Measurements from ENCODE around the gene ZNF827. TPM values are rescaled to one million over a fixed set of nuclear protein-coding genes. Genes with fewer than 3 reads are reported as not detected.

The ZNF827 gene
- total and polyA plus RNA-seq, 3 experiments from 2014 or later, result 6.9 to 32.5 (median 32.2) TPM

DNA sequence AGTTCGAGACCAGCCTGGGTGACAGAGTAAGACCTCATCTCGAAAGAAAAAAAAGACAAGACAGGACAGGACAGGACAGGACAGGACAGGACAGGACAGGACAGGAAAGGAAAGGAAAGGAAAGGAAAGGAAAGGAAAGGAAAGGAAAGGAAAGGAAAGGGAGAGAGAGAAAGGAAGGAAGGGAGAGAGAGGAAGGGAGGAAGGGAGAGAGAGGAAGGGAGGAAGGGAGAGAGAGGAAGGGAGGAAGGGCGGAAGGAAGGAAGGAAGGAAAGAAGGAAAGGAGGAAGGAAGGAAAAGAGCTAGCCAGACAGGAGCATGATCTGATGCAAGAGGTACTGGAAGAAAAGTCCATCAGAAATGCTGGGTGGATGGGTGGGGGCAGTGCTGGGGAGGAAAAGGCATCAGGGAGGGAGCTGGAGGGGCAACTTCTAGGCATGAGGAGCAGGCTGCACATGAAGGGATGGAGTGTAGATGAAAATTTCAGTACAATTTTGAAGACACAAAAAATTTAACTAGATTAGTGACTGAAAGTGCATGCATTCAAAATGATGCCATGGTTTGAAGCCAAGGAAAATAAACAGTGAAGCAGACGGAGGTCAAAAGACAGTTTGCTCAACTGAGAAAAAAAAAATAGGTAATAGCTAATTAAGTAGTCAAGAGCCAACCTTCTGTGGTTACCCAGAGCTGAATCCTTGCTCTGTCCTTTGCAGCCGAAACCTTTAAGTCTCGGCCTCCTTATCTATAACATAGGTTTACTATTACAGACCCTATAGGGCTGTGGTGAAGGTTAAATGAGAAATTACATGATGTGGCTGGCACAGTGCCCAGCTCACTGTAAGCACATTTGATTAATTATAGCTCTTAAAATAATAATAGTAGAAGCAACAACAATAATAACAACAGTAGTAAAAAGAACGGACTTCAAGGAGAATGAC lies 59.9 kb downstream of the ZNF827 start:
- H3K27ac Mint-ChIP-seq, result peak overlapping the region in 1 of 8 donors; percentile 79
- no peaks in the 10 kb centered on the region for H3K27me3 Mint-ChIP-seq
- peaks cover 0 to 66% (median 9%) of the 10 kb centered on the region in 3 donors for H3K36me3 Mint-ChIP-seq
- Histone ChIP-seq H3K27ac (ENCODE audit: low read depth, low read length) (no peak overlapping the region), H3K4me3 (ENCODE audit: low read length) (no peak overlapping the region), H3K36me3 (ENCODE audit: insufficient read depth, low read length) (no peaks in the 10 kb centered on the region), H3K27me3 (ENCODE audit: insufficient read depth, low read length, poor library complexity, severe bottlenecking) (no peaks in the 10 kb centered on the region), H3K9me3 (ENCODE audit: low read length) (no peaks in the 10 kb centered on the region), H3K4me1 (ENCODE audit: insufficient read depth, low read length) (no peaks in the 10 kb centered on the region)
- ChIA-PET POLR2A (no interaction called here), CTCF (no interaction called here)
- no peak overlapping the region for H3K4me3 Mint-ChIP-seq
- no peaks in the 10 kb centered on the region for H3K9me3 Mint-ChIP-seq
- H3K4me1 Mint-ChIP-seq, result peaks cover 11 to 19% (median 14%) of the 10 kb centered on the region in 3 donors
- no peak for DNase-seq

DNA sequence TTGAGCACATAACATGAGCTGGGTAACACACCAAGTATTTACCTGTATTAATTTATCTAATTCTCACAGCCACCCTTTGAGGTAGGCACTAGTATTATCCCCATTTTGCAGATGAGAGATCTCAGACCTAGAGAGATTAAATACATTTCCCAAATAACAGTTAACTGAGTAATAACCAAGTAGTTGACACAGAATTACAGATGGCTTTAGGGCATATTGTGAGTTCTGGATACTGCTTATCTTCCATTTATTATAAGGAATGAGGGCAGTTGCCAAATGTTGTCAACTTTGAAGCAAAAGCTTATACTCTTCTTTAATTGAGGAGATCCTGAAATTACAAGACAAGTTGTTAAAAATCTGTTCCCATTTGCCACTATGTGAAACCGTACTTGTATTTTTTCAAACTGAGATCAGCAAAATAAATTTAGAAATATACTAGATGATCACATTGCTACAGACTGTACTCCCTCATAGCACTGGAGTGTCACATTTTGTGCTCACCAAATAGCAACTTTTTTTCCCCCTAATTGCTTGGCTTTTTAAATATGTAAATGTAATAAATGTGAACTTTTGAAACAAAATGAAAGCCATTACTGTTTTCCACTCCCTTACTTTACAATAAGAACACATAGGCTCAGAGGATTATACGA lies 62.0 kb downstream of the ZNF827 start:
- Mint-ChIP-seq H3K9me3 (no peaks in the 10 kb centered on the region), H3K27me3 (no peaks in the 10 kb centered on the region), H3K36me3 (peaks cover 3 to 59% (median 10%) of the 10 kb centered on the region in 3 donors), H3K27ac (no peak overlapping the region), H3K4me1 (peaks cover 9 to 16% (median 11%) of the 10 kb centered on the region in 3 donors), H3K4me3 (no peak overlapping the region)
- Histone ChIP-seq H3K27me3 (ENCODE audit: insufficient read depth, low read length, poor library complexity, severe bottlenecking) (no peaks in the 10 kb centered on the region), H3K27ac (ENCODE audit: low read depth, low read length) (no peak overlapping the region), H3K36me3 (ENCODE audit: insufficient read depth, low read length) (no peaks in the 10 kb centered on the region), H3K9me3 (ENCODE audit: low read length) (no peaks in the 10 kb centered on the region), H3K4me1 (ENCODE audit: insufficient read depth, low read length) (no peaks in the 10 kb centered on the region), H3K4me3 (ENCODE audit: low read length) (no peak overlapping the region)
- POLR2A ChIA-PET, result no interaction called here
- CTCF ChIA-PET, result interaction anchor here (0.8 kb wide), 1 partner anchor 23 kb away, joined by 3 read pairs; no protein-coding TSS in a partner anchor
- DNase-seq, result no peak

DNA sequence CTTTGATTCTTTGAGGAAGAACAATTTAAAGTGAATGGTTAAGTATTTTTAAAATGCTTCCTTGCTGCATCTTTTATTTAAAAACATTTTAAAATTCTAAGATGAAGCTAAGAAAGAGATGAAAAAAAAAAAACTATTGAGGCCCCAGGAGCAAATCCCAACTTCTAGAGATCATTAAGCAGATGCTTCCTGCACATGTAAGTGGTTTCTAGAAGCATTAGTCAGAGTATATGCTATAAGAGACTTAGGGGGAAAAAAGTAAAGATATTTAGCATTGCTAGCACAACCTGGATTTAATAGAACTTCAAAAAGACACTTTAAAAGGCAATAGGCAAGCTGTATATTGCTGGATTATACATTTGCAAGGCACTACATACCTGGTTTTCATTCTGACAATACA lies 64.7 kb downstream of the ZNF827 start:
- peaks cover 3 to 55% (median 6%) of the 10 kb centered on the region in 3 donors for H3K36me3 Mint-ChIP-seq
- H3K4me1 Mint-ChIP-seq, result peaks cover 10 to 20% (median 10%) of the 10 kb centered on the region in 3 donors
- no peaks in the 10 kb centered on the region for H3K4me1 ChIP-seq (ENCODE audit: insufficient read depth, low read length)
- DNase-seq, result no peak
- ChIA-PET CTCF (no interaction called here), POLR2A (no interaction called here)
- H3K27ac ChIP-seq (ENCODE audit: low read depth, low read length), result no peak overlapping the region
- no peak overlapping the region for H3K4me3 Mint-ChIP-seq
- H3K36me3 ChIP-seq (ENCODE audit: insufficient read depth, low read length), result no peaks in the 10 kb centered on the region
- H3K9me3 ChIP-seq (ENCODE audit: low read length), result no peaks in the 10 kb centered on the region
- no peaks in the 10 kb centered on the region for H3K27me3 Mint-ChIP-seq
- peak overlapping the region in 2 of 8 donors; percentile 5 to 24 for H3K27ac Mint-ChIP-seq
- H3K9me3 Mint-ChIP-seq, result no peaks in the 10 kb centered on the region
- H3K27me3 ChIP-seq (ENCODE audit: insufficient read depth, low read length, poor library complexity, severe bottlenecking), result no peaks in the 10 kb centered on the region
- H3K4me3 ChIP-seq (ENCODE audit: low read length), result no peak overlapping the region

DNA sequence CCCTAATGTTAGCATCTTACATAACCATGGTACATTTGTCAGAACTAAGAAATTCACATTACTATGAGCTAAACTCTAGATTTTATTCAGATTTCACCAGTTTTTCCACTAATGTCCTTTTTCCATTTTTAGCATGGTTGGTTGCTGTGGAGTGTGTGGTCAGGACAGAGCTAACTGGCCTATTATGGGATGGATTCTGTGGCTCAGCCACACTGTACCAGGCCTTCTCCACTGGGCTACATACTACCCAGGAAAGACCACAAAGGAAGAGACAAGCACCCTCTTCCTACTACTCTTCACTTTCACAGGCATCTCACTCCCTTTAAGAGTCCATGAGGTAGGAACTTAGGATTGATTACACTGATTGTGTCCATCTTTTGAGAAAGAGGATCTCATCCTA lies 67.4 kb downstream of the ZNF827 start:
- Mint-ChIP-seq H3K27ac (peak overlapping the region in 3 of 8 donors; percentile 11 to 79 (median 42)), H3K4me3 (no peak overlapping the region), H3K4me1 (peaks cover 8 to 16% (median 14%) of the 10 kb centered on the region in 3 donors), H3K36me3 (peaks cover 3 to 54% (median 4%) of the 10 kb centered on the region in 3 donors), H3K9me3 (no peaks in the 10 kb centered on the region), H3K27me3 (no peaks in the 10 kb centered on the region)
- CTCF ChIA-PET, result no interaction called here
- Histone ChIP-seq H3K36me3 (ENCODE audit: insufficient read depth, low read length) (no peaks in the 10 kb centered on the region), H3K9me3 (ENCODE audit: low read length) (no peaks in the 10 kb centered on the region), H3K4me3 (ENCODE audit: low read length) (no peak overlapping the region), H3K27me3 (ENCODE audit: insufficient read depth, low read length, poor library complexity, severe bottlenecking) (no peaks in the 10 kb centered on the region), H3K27ac (ENCODE audit: low read depth, low read length) (no peak overlapping the region), H3K4me1 (ENCODE audit: insufficient read depth, low read length) (no peaks in the 10 kb centered on the region)
- POLR2A ChIA-PET, result no interaction called here
- no peak for DNase-seq

- Histone ChIP-seq H3K9me3 (ENCODE audit: low read length) (no peaks in the 10 kb centered on the region), H3K36me3 (ENCODE audit: insufficient read depth, low read length) (no peaks in the 10 kb centered on the region), H3K27me3 (ENCODE audit: insufficient read depth, low read length, poor library complexity, severe bottlenecking) (no peaks in the 10 kb centered on the region), H3K4me3 (ENCODE audit: low read length) (no peak overlapping the region), H3K4me1 (ENCODE audit: insufficient read depth, low read length) (no peaks in the 10 kb centered on the region), H3K27ac (ENCODE audit: low read depth, low read length) (no peak overlapping the region)
- Mint-ChIP-seq H3K4me3 (no peak overlapping the region), H3K36me3 (peaks cover 3 to 53% (median 4%) of the 10 kb centered on the region in 3 donors), H3K27me3 (no peaks in the 10 kb centered on the region), H3K4me1 (peaks cover 15 to 24% (median 23%) of the 10 kb centered on the region in 3 donors), H3K27ac (peak overlapping the region in 3 of 8 donors; percentile 2 to 69 (median 6)), H3K9me3 (no peaks in the 10 kb centered on the region)
- ChIA-PET CTCF (no interaction called here), POLR2A (no interaction called here)
- no peak for DNase-seq
Observed at GRCh38 chr4:145870155-145871020, 68.2 kb downstream of the ZNF827 start.

DNA sequence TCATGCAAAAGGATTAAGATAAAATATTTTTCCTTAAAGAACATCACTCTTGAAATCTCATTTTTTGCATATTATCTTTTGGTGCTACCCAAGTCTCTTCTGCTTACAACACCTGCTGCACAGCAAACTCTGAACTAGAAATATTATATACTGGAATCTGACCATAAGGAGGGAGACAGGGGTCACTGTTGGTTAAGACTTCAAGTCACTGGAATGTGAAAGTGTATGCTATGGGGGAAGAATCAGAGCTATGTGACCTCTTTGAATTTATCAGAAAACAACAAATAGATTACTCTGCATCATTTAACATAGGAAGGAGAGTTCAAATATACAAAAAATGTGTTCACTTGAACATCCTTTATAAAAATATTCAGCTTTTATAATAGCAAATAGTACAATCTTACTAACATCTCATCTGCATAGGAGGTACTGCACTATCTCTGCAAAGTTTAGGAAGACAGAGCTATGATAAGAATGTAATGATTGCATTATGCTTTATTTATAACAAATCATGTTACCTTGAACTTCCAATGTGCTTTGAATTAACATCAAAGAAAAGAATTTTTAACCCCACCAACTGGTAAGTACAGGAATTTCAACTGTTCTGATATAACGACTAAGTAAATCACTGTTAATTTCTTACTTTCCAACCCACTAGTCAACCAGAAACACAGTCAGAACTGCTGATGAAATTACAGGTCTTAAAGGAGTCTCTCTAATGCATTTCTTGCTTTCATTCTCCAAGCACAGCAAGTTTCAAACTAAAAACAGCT lies 69.8 kb downstream of the ZNF827 start:
- POLR2A ChIA-PET, result no interaction called here
- no peaks in the 10 kb centered on the region for H3K4me1 ChIP-seq (ENCODE audit: insufficient read depth, low read length)
- peaks cover 3 to 53% (median 4%) of the 10 kb centered on the region in 3 donors for H3K36me3 Mint-ChIP-seq
- H3K27me3 Mint-ChIP-seq, result no peaks in the 10 kb centered on the region
- no peak for DNase-seq
- no peak overlapping the region for H3K4me3 ChIP-seq (ENCODE audit: low read length)
- no peaks in the 10 kb centered on the region for H3K9me3 ChIP-seq (ENCODE audit: low read length)
- H3K4me1 Mint-ChIP-seq, result peaks cover 15 to 27% (median 26%) of the 10 kb centered on the region in 3 donors
- H3K9me3 Mint-ChIP-seq, result no peaks in the 10 kb centered on the region
- CTCF ChIA-PET, result interaction anchor here (1.7 kb wide), 1 partner anchor 11 kb away, joined by 5 read pairs; no protein-coding TSS in a partner anchor
- H3K27me3 ChIP-seq (ENCODE audit: insufficient read depth, low read length, poor library complexity, severe bottlenecking), result no peaks in the 10 kb centered on the region
- no peak overlapping the region for H3K27ac ChIP-seq (ENCODE audit: low read depth, low read length)
- H3K27ac Mint-ChIP-seq, result no peak overlapping the region
- H3K36me3 ChIP-seq (ENCODE audit: insufficient read depth, low read length), result no peaks in the 10 kb centered on the region
- H3K4me3 Mint-ChIP-seq, result no peak overlapping the region

- POLR2A ChIA-PET, result no interaction called here
- H3K4me1 Mint-ChIP-seq, result peaks cover 15 to 27% (median 26%) of the 10 kb centered on the region in 3 donors
- no peaks in the 10 kb centered on the region for H3K27me3 ChIP-seq (ENCODE audit: insufficient read depth, low read length, poor library complexity, severe bottlenecking)
- H3K9me3 ChIP-seq (ENCODE audit: low read length), result no peaks in the 10 kb centered on the region
- CTCF ChIA-PET, result no interaction called here
- no peaks in the 10 kb centered on the region for H3K36me3 ChIP-seq (ENCODE audit: insufficient read depth, low read length)
- peaks cover 3 to 56% (median 5%) of the 10 kb centered on the region in 3 donors for H3K36me3 Mint-ChIP-seq
- H3K27me3 Mint-ChIP-seq, result no peaks in the 10 kb centered on the region
- H3K9me3 Mint-ChIP-seq, result no peaks in the 10 kb centered on the region
- peak overlapping the region in 1 of 8 donors; percentile 84 for H3K27ac Mint-ChIP-seq
- H3K4me3 Mint-ChIP-seq, result no peak overlapping the region
- H3K27ac ChIP-seq (ENCODE audit: low read depth, low read length), result no peak overlapping the region
- no peak for DNase-seq
- no peaks in the 10 kb centered on the region for H3K4me1 ChIP-seq (ENCODE audit: insufficient read depth, low read length)
- no peak overlapping the region for H3K4me3 ChIP-seq (ENCODE audit: low read length)
Observed at GRCh38 chr4:145867406-145867805, 71.2 kb downstream of the ZNF827 start.
